ENCODE data around the gene POM121. TPM values are rescaled to one million over a fixed set of nuclear protein-coding genes. Genes with fewer than 3 reads are reported as not detected.
A peak's percentile ranks its signal among the peaks of the same experiment; 100 is the strongest.
"Not testable (repeated sequence)": the region's sequence is repeated elsewhere in the genome, so short reads cannot be mapped to it uniquely, and the experiment has no call there.

The POM121 gene
- total RNA-seq, 6 donors from 2014 or later = 25.5 to 37.2 (median 32.8) TPM

DNA sequence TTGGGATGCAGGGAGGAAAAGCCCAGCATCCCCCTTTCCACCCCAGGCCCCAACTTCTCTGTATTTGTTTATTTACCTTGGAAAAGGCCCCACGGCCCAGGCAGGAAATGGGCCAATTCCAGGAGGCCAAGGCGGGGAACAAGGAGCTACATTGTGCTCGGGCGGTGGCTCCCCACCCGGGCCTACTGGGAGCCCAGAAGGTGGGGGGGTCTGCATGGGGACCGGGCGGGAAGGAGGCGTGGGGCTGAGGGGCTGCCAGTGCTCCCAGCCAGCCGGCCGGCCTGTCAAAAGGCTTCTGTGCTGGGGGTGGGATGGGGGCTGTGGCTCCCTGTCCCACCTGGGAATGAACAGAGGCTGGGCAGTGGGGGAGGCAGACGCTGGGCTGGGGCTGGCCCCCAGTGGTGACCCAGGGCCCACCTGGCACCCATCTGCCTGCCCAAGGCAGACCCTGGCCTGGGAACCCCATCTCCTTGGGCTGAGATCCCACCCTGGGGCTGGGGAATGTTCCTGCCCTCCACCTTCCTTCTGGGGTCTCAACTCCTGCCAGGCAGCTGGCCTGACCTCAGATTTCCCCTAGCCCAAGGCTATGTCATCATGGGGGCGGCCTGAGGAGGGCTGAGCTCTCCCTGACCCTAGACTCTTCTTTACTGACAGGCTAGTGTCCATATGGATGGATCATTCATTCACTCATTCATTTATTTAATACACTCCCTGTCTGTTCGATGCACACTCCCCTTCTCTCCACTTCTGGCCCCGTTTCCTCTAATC is 65.4 kb downstream of the POM121 start:
- H3K27me3 ChIP-seq, H3K27ac ChIP-seq, H3K4me3 ChIP-seq, H3K36me3 ChIP-seq, H3K4me1 ChIP-seq, H3K9me3 ChIP-seq: not testable (repeated sequence)
- WGBS, 2 donors = no CpG with 5 or more reads among the region's 14 CpGs
- DNase-seq (peak in 1 of 2 donors; percentile 58), ATAC-seq (ENCODE audit: low FRiP score in 2 of 2) (peak; percentile 60 to 71)

DNA sequence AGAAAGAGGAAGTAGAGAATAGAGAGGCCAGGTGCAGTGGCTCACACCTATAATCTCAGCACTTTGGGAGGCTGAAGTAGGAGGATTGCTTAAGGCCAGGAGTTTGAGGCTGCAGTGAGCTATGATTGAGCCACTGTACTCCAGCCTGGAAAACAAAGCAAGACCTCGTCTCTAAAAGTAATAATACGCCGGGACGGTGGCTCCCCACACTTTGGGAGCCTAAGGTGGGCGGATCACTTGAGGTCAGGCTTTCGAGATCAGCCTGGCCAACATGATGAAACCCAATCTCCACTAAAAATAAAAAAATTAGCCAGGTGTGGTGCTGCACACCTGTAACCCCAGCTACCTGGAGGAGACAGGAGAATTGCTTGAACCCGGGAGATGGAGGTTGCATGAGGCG is 70.6 kb downstream of the POM121 start:
- H3K27me3 ChIP-seq; H3K36me3 ChIP-seq; H3K27ac ChIP-seq; ATAC-seq (ENCODE audit: low FRiP score in 2 of 2); DNase-seq; H3K4me3 ChIP-seq; H3K9me3 ChIP-seq; H3K4me1 ChIP-seq: not testable (repeated sequence)
- 100% methylated on average over 6 of the region's 8 CpGs; no CpG with 5 or more reads in 1 of the 2 donors for WGBS, 2 donors

DNA sequence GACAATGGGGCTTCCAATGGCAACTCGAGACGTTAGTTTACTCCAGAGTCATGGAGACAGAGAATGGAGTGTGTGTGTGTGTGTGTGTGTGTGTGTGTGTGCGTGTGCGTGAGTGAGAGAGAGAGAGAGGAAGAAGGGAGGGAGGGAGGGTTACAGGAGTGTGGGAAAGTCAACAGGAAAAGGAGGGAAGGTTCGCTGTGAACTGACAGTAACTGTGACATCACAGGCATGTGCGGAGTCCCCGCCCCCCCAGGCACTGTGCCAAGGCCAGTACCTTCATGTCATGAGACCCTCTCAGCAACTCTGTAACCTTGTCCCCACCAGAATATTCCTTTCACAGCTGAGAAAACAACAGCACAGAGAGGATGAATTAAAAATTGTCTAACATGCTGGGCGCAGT is 72.6 kb downstream of the POM121 start:
- 60% methylated on average over 4 of the region's 8 CpGs; no CpG with 5 or more reads in 1 of the 2 donors for WGBS, 2 donors
- not testable (repeated sequence) for H3K36me3 ChIP-seq, H3K4me1 ChIP-seq, H3K9me3 ChIP-seq, DNase-seq, H3K27ac ChIP-seq, H3K4me3 ChIP-seq, H3K27me3 ChIP-seq
- peak in 1 of 2 donors; percentile 17 for ATAC-seq (ENCODE audit: low FRiP score in 2 of 2)

DNA sequence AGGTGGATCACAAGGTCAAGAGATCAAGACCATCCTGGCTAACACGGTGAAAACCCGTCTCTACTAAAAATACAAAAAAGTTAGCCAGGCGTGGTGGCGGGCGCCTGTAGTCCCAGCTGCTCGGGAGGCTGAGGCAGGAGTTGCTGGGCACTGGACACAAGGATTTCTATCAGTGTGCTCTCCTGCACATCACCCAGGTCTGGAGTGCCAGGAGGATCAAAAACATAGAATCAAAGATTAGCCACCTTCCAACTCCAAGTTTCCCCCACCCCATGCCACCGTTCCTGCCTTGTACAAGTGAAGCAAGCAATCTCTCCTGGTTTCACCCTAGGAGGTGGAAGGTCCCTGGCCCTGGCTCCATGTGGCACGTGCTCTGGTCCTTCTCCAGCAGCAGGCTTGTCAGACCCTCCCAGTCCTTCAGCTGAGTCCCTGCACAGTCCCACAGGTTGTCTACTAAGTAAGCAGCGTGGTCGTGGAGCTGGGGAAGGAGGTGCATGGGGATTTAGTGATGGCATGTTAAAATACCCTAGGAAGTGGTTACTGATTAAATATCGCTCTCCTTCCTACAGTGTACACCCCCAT is 73.1 kb downstream of the POM121 start:
- not testable (repeated sequence) for DNase-seq; H3K27me3 ChIP-seq; H3K36me3 ChIP-seq; H3K27ac ChIP-seq; ATAC-seq (ENCODE audit: low FRiP score in 2 of 2); H3K4me1 ChIP-seq; H3K9me3 ChIP-seq; H3K4me3 ChIP-seq
- no CpG with 5 or more reads among the region's 11 CpGs for WGBS, 2 donors

Small RNA genes within 50 kb of the gene (small RNA-seq; reads per million reads assigned to genes)
- 0 reads per million in 4 donors for gene RF00019

Other genes with a start within 250 kb of the POM121 start
- 10 to 100 TPM in 2 of 6 donors, 1 to 10 TPM in 4; 2.4 to 22.0 (median 4.5) TPM for gene TYW1B, start 96.9 kb upstream of the POM121 start, total RNA-seq
- gene TRIM74, start 44.4 kb downstream of the POM121 start, total RNA-seq = 1 to 10 TPM in 2 of 6 donors, under 1 TPM in 1, not detected in 3; 0.60 to 9.4 (median 1.2) TPM
- not detected for gene SPDYE8, start 104.7 kb downstream of the POM121 start, total RNA-seq
- gene SPDYE11, start 132.8 kb downstream of the POM121 start, total RNA-seq = not detected
- not detected for gene SPDYE9, start 160.9 kb downstream of the POM121 start, total RNA-seq

Data from upper lobe of left lung (tissue), 6 donors.